Activated T-cell treated with anti-CD3 and anti-CD28 coated beads for 24 hours (primary cell): ENCODE measurements around the gene CAMTA1.

Experiments
- DNase-seq: peaks from one replicate; pipeline ENCODE4 v3.0.0-alpha.2; 2020; ENCODE audit warnings: low read depth

Gene CAMTA1

GRCh38 chr1:7040969-7041695 lies 255.9 kb downstream of the CAMTA1 start:
- no peak for DNase-seq

- DNase-seq: no peak
These were observed 257.3 kb downstream of the CAMTA1 start for GRCh38 chr1:7042322-7043190.

- no peak for DNase-seq
These were observed 257.9 kb downstream of the CAMTA1 start for GRCh38 chr1:7043191-7043549.

GRCh38 chr1:7043719-7044535 lies 258.7 kb downstream of the CAMTA1 start:
- DNase-seq: no peak

- no peak for DNase-seq
These were observed 260.6 kb downstream of the CAMTA1 start for GRCh38 chr1:7045897-7046296.

- no peak for DNase-seq
These were observed 261.1 kb downstream of the CAMTA1 start for GRCh38 chr1:7046314-7046713.

GRCh38 chr1:7046891-7047290 lies 261.6 kb downstream of the CAMTA1 start:
- no peak for DNase-seq

- no peak for DNase-seq
These were observed 262.6 kb downstream of the CAMTA1 start for GRCh38 chr1:7047866-7048265.

- no peak for DNase-seq
These were observed 263.1 kb downstream of the CAMTA1 start for GRCh38 chr1:7048395-7048794.

- DNase-seq: no peak
These were observed 264.8 kb downstream of the CAMTA1 start for GRCh38 chr1:7049913-7050625.

GRCh38 chr1:7050751-7051665 lies 265.8 kb downstream of the CAMTA1 start:
- no peak for DNase-seq

- no peak for DNase-seq
These were observed 267.4 kb downstream of the CAMTA1 start for GRCh38 chr1:7052701-7053100.

- no peak for DNase-seq
These were observed 275.5 kb downstream of the CAMTA1 start for GRCh38 chr1:7060745-7061144.

GRCh38 chr1:7062346-7063061 lies 277.2 kb downstream of the CAMTA1 start:
- no peak for DNase-seq

GRCh38 chr1:7063981-7064380 lies 278.7 kb downstream of the CAMTA1 start:
- no peak for DNase-seq

GRCh38 chr1:7068552-7068951 lies 283.3 kb downstream of the CAMTA1 start:
- DNase-seq: no peak

GRCh38 chr1:7069931-7070330 lies 284.7 kb downstream of the CAMTA1 start:
- DNase-seq: no peak

- peak; percentile 36 for DNase-seq
These were observed 285.3 kb downstream of the CAMTA1 start for GRCh38 chr1:7070389-7071029.

GRCh38 chr1:7076117-7076516 lies 290.9 kb downstream of the CAMTA1 start:
- DNase-seq: no peak

- DNase-seq: no peak
These were observed 291.3 kb downstream of the CAMTA1 start for GRCh38 chr1:7076572-7076971.
